Sigmoid colon (tissue), 7 donors: ENCODE results near the gene SPSB1. TPM values are rescaled to one million over a fixed set of nuclear protein-coding genes. Genes with fewer than 3 reads are reported as not detected.

Source experiments
- DNase-seq: peaks from one replicate; pipeline ENCODE4 v3.0.0-alpha.2; 2019
- H3K27ac ChIP-seq, 4 donors: fragments of 200-600 bp; sonication (generic); one replicate each; pipeline ENCODE4 v1.5.1; 2016 to 2019; ENCODE audit warnings: mild to moderate bottlenecking in 1 of 4
- H3K27me3 ChIP-seq, 3 donors: fragments of 200-600 bp; sonication (generic); one replicate each; pipeline ENCODE4 v1.5.1; 2019; ENCODE audit warnings: mild to moderate bottlenecking in 1 of 3
- H3K36me3 ChIP-seq, 4 donors: fragments of 200-600 bp; sonication (generic); one replicate each; pipeline ENCODE4 v1.5.1; 2016 to 2019
- H3K4me1 ChIP-seq, 4 donors: fragments of 200-600 bp; sonication (generic); one replicate each; pipeline ENCODE4 v1.5.1; 2017 to 2019
- H3K4me3 ChIP-seq, 4 donors: fragments of 200-600 bp; sonication (generic); one replicate each; pipeline ENCODE4 v1.5.1; 2017 to 2019; ENCODE audit warnings: mild to moderate bottlenecking in 2 of 4, moderate library complexity in 1 of 4
- H3K9me3 ChIP-seq, 4 donors: fragments of 200-600 bp in 3 of 4; sonication (generic) in 3 of 4; one replicate each; pipeline versions ENCODE4 v1.5.1 to v1.6.1; 2013 to 2019
- CTCF ChIP-seq, 4 experiments: fragments of 450-650 bp in 3 of 4; fragments of 200-600 bp in 1 of 4; IDR thresholded peaks; one replicate each; pipeline ENCODE4 v1.5.1; 2016 to 2019; ENCODE audit warnings: antibody characterized with exemption in 4 of 4, mild to moderate bottlenecking in 3 of 4, moderate library complexity in 2 of 4
- EP300 ChIP-seq, 4 donors: sonication (generic); formaldehyde crosslinking; IDR thresholded peaks; one replicate each; pipeline ENCODE4 v1.6.1; 2017; ENCODE audit warnings: antibody characterized with exemption in 4 of 4
- POLR2A ChIP-seq, 2 donors: fragments of 450-650 bp; IDR thresholded peaks; one replicate each; pipeline ENCODE4 v1.6.1; 2016; ENCODE audit warnings: antibody characterized with exemption in 2 of 2, mild to moderate bottlenecking in 2 of 2, moderate library complexity in 2 of 2
- POLR2AphosphoS5 ChIP-seq, 4 donors: sonication (generic); formaldehyde crosslinking; IDR thresholded peaks; one replicate each; pipeline ENCODE4 v1.6.1; 2017; ENCODE audit warnings: antibody characterized with exemption in 4 of 4
- WGBS, 2 donors: extraction: QIAGEN DNeasy Blood & Tissue Kit; methylation state at CpG; one replicate each; pipeline ENCODE4 v1.1.7; 2013; 5-methylcytosine and 5-hydroxymethylcytosine counted together
- intact Hi-C: fragments of 100-400 bp; cut with DNase I; formaldehyde crosslinking; loops from one replicate; pipeline ENCODE4 v1.15.1; 2023
- polyA plus RNA-seq, 3 donors: library from polyadenylated mRNA; stranded (reverse); fragments of 200-250 nt; gene quantifications; one replicate each; pipeline ENCODE4 v1.2.3, GENCODE V29; 2013
- total RNA-seq, 4 donors: library from RNA; depleted of rRNA; stranded (reverse); fragments of >200 nt; gene quantifications; one replicate each; pipeline ENCODE4 v1.1.0, GENCODE V29; 2016
- donor health status: healthy with polysubstance abuse.
- donor health status: Bipolar disorder and iron deficiency.
- donor health status: healthy.

The SPSB1 gene
- total and polyA plus RNA-seq, 7 donors = 17.4 to 34.3 (median 26.4) TPM

- 84 to 87% methylated on average over 7 of the region's 7 CpGs for WGBS, 2 donors
- Histone ChIP-seq H3K4me3 (no peak overlapping the region), H3K36me3 (peaks cover 0 to 9% (median 0%) of the 10 kb centered on the region in 4 donors), H3K27ac (peak overlapping the region in 3 of 4 donors; percentile 82 to 85 (median 83)), H3K4me1 (peaks cover 0 to 91% (median 72%) of the 10 kb centered on the region in 4 donors), H3K27me3 (no peaks in the 10 kb centered on the region), H3K9me3 (no peaks in the 10 kb centered on the region)
- intact Hi-C loops = no loop called here
- DNase-seq = no peak
- TF ChIP-seq EP300 (IDR thresholded peaks at IDR 0.05) = no peak
- TF ChIP-seq CTCF (IDR thresholded peaks at IDR 0.05) = no peak
- no peak for TF ChIP-seq POLR2AphosphoS5 (IDR thresholded peaks at IDR 0.05)
- TF ChIP-seq POLR2A (IDR thresholded peaks at IDR 0.05) = no peak
These were observed 48.2 kb downstream of the SPSB1 start for GRCh38 chr1:9340864-9341263.

- H3K9me3 ChIP-seq = no peaks in the 10 kb centered on the region
- no peak for DNase-seq
- WGBS, 2 donors = 89 to 92% methylated on average over 13 of the region's 13 CpGs
- peaks cover 0 to 91% (median 75%) of the 10 kb centered on the region in 4 donors for H3K4me1 ChIP-seq
- no peaks in the 10 kb centered on the region for H3K27me3 ChIP-seq
- intact Hi-C loops = no loop called here
- H3K4me3 ChIP-seq = no peak overlapping the region
- H3K27ac ChIP-seq = peak overlapping the region in 3 of 4 donors; percentile 82 to 85 (median 83)
- H3K36me3 ChIP-seq = peaks cover 0 to 9% (median 0%) of the 10 kb centered on the region in 4 donors
- no peak for TF ChIP-seq CTCF (IDR thresholded peaks at IDR 0.05)
- no peak for TF ChIP-seq EP300 (IDR thresholded peaks at IDR 0.05)
- no peak for TF ChIP-seq POLR2AphosphoS5 (IDR thresholded peaks at IDR 0.05)
- no peak for TF ChIP-seq POLR2A (IDR thresholded peaks at IDR 0.05)
These were observed 48.7 kb downstream of the SPSB1 start for GRCh38 chr1:9341301-9341845.

GRCh38 chr1:9343269-9343668 is 50.6 kb downstream of the SPSB1 start:
- Histone ChIP-seq H3K9me3 (no peaks in the 10 kb centered on the region), H3K4me1 (peaks cover 0 to 90% (median 66%) of the 10 kb centered on the region in 4 donors), H3K4me3 (no peak overlapping the region), H3K27me3 (no peaks in the 10 kb centered on the region), H3K27ac (no peak overlapping the region), H3K36me3 (peaks cover 0 to 9% (median 0%) of the 10 kb centered on the region in 4 donors)
- no peak for DNase-seq
- TF ChIP-seq POLR2A (IDR thresholded peaks at IDR 0.05) (no peak), CTCF (IDR thresholded peaks at IDR 0.05) (no peak), EP300 (IDR thresholded peaks at IDR 0.05) (no peak), POLR2AphosphoS5 (IDR thresholded peaks at IDR 0.05) (no peak)
- 98 to 99% methylated on average over 6 of the region's 6 CpGs for WGBS, 2 donors
- intact Hi-C loops = no loop called here

- intact Hi-C loops = no loop called here
- H3K4me1 ChIP-seq = peaks cover 0 to 90% (median 64%) of the 10 kb centered on the region in 4 donors
- WGBS, 2 donors = 89 to 92% methylated on average over 13 of the region's 13 CpGs
- no peak overlapping the region for H3K4me3 ChIP-seq
- DNase-seq = no peak
- no peaks in the 10 kb centered on the region for H3K27me3 ChIP-seq
- peaks cover 0 to 9% (median 0%) of the 10 kb centered on the region in 4 donors for H3K36me3 ChIP-seq
- no peak for TF ChIP-seq POLR2A (IDR thresholded peaks at IDR 0.05)
- TF ChIP-seq CTCF (IDR thresholded peaks at IDR 0.05) = no peak
- TF ChIP-seq POLR2AphosphoS5 (IDR thresholded peaks at IDR 0.05) = no peak
- TF ChIP-seq EP300 (IDR thresholded peaks at IDR 0.05) = no peak
- H3K9me3 ChIP-seq = no peaks in the 10 kb centered on the region
- H3K27ac ChIP-seq = peak overlapping the region in 3 of 4 donors; percentile 25 to 57 (median 49)
These were observed 51.9 kb downstream of the SPSB1 start for GRCh38 chr1:9344426-9345200.
